Measurements from ENCODE around the gene LHX1. TPM values are rescaled to one million over a fixed set of nuclear protein-coding genes. Genes with fewer than 3 reads are reported as not detected.

Gene LHX1
- polyA plus RNA-seq, 1 of the 3 experiments (the other 2 are of a cell fraction) = not detected

- TF ChIP-seq, protein P1, sequence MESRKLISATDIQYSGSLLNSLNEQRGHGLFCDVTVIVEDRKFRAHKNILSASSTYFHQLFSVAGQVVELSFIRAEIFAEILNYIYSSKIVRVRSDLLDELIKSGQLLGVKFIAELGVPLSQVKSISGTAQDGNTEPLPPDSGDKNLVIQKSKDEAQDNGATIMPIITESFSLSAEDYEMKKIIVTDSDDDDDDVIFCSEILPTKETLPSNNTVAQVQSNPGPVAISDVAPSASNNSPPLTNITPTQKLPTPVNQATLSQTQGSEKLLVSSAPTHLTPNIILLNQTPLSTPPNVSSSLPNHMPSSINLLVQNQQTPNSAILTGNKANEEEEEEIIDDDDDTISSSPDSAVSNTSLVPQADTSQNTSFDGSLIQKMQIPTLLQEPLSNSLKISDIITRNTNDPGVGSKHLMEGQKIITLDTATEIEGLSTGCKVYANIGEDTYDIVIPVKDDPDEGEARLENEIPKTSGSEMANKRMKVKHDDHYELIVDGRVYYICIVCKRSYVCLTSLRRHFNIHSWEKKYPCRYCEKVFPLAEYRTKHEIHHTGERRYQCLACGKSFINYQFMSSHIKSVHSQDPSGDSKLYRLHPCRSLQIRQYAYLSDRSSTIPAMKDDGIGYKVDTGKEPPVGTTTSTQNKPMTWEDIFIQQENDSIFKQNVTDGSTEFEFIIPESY (IDR thresholded peaks at IDR 0.05; ENCODE audit: borderline replicate concordance, low read depth) = no peak
These were observed 38.7 kb downstream of the LHX1 start (continued) for GRCh38 chr17:36975922-36976515.

GRCh38 chr17:36977066-36977465 is 39.8 kb downstream of the LHX1 start:
- TF ChIP-seq ELF1 (IDR thresholded peaks at IDR 0.05) (no peak), NRF1 (IDR thresholded peaks at IDR 0.05; ENCODE audit: low read depth, low read length) (no peak), REST (IDR thresholded peaks at IDR 0.05; ENCODE audit: low read depth, low read length) (no peak), SIN3A (IDR thresholded peaks at IDR 0.05; ENCODE audit: borderline replicate concordance, low read depth, low read length) (no peak), FOXJ3 (CRISPR knock-in tag; IDR thresholded peaks at IDR 0.05) (no peak), MXI1 (IDR thresholded peaks at IDR 0.05; ENCODE audit: low read depth, low read length) (no peak), NFIC (IDR thresholded peaks at IDR 0.05; ENCODE audit: borderline replicate concordance) (no peak), RCOR1 (IDR thresholded peaks at IDR 0.05; ENCODE audit: low read length) (no peak), TAF1 (IDR thresholded peaks at IDR 0.05; ENCODE audit: borderline replicate concordance, low read depth, low read length) (no peak)
- ChIA-PET CTCF (interaction anchor here (1.1 kb wide), 1 partner anchor 9 kb away, joined by 5 read pairs; no protein-coding TSS in a partner anchor), POLR2A (no interaction called here)
- Histone ChIP-seq H3K79me2 (ENCODE audit: insufficient read depth) (peaks cover 49% of the 10 kb centered on the region; the same call in 1 of the 2 replicates), H3K9ac (no peak overlapping the region), H3K27me3 (ENCODE audit: insufficient read depth) (no peaks in the 10 kb centered on the region), H3F3A (replicated peaks; ENCODE audit: insufficient read depth) (peaks cover 3% of the 10 kb centered on the region), H4K20me1 (ENCODE audit: insufficient read depth) (peaks cover 6% of the 10 kb centered on the region; the same call in 1 of the 2 replicates), H3K9me3 (no peaks in the 10 kb centered on the region), H3K4me2 (no peak overlapping the region), H2AFZ (ENCODE audit: low read depth) (no peak overlapping the region), H3K4me1 (ENCODE audit: control insufficient read depth in 1 of 2, insufficient read depth in 2 of 2, low read depth in 1 of 2, low read length in 1 of 2) (peaks cover 0 to 24% of the 10 kb centered on the region in 2 experiments; a peak in 2 of 4 replicates), H3K36me3 (replicated peaks in 1 of 2; ENCODE audit: control insufficient read depth in 1 of 2, insufficient read depth in 2 of 2, low read length in 1 of 2) (peaks cover 9 to 19% of the 10 kb centered on the region in 2 experiments), H3K27ac (ENCODE audit: low read depth in 2 of 2, low read length in 1 of 2) (no peak overlapping the region), H3K9me2 (no peaks in the 10 kb centered on the region), H3K4me3 (ENCODE audit: low read depth in 2 of 2, low read length in 1 of 2) (no peak overlapping the region)
- 86% methylated on average over 2 of the region's 2 CpGs for WGBS (ENCODE audit: low lambda C conversion rate)
- DNase-seq = no peak
